SK-N-MC (cell line): ENCODE measurements around the gene ZCCHC24.

ENCODE experiments used
- FOXP2 ChIP-seq: optimal IDR thresholded peaks from 2 replicates; pipeline ENCODE3; 2011; ENCODE audit warnings: mild to moderate bottlenecking, moderate library complexity; ENCODE audit not compliant: insufficient read depth; ENCODE audit errors: extremely low read length, control extremely low read depth
- POLR2AphosphoS5 ChIP-seq: IDR thresholded peaks from 2 replicates; pipeline ENCODE4 v1.6.1; 2012; ENCODE audit warnings: mild to moderate bottlenecking, low read depth, low read length, borderline replicate concordance

- TF ChIP-seq FOXP2 (no peak), POLR2AphosphoS5 (no peak)
Measured at GRCh38 chr10:79475877-79476276, 30.5 kb upstream of the ZCCHC24 start.
